K562 (cell line): ENCODE results near the gene DAPK1. TPM values are rescaled to one million over a fixed set of nuclear protein-coding genes. Genes with fewer than 3 reads are reported as not detected.

Experiments
- ATAC-seq: fragments of 200-7000 bp; cut with Tn5 transposase; 3 replicates; pipeline ENCODE4 v1.9.1; 2020; ENCODE audit warnings: moderate library complexity
- BruUV-seq: library from RNA; stranded (reverse); fragments of 400-500 nt; replicated peaks from 2 replicates; lab custom pipeline; 2021; lab: Mats Ljungman, UMichigan
- CTCF ChIA-PET: fragments of 300-600 bp; formaldehyde crosslinking; extraction: SDS; loops from one replicate; lab custom pipeline; 2021; ENCODE audit warnings: low intra/inter-chr PET ratio; lab: Yijun Ruan, JAX
- POLR2A ChIA-PET: fragments of 300-600, 350-650 bp; sonication (Branson Sonifier 250); formaldehyde crosslinking; extraction: SDS; loops from one replicate; lab custom pipeline; 2021; ENCODE audit warnings: antibody characterized with exemption, inconsistent platforms; lab: Yijun Ruan, JAX
- DNase-seq, 4 experiments: peaks; one replicate each; pipeline versions ENCODE4 v3.0.0 to v3.0.0-alpha.2; 2011 to 2018; ENCODE audit warnings: low spot score in 3 of 4, mixed read lengths in 3 of 4; ENCODE audit errors: extremely low read depth in 1 of 4
- FAIRE-seq: peaks from 2 replicates; lab custom pipeline; 2011; peaks lifted over from hg19 to GRCh38; lab: Jason Lieb, UNC
- H2AFZ ChIP-seq: 2 replicates; pipeline ENCODE4 v1.6.0; 2011; ENCODE audit warnings: low read depth, low read length, control low read depth, inconsistent platforms
- H3K27ac ChIP-seq: fragments of 200-600 bp; 3 replicates; pipeline ENCODE4 v1.8.0; 2011; ENCODE audit warnings: low read depth, mild to moderate bottlenecking, control low read depth, inconsistent platforms, low read length, moderate library complexity, mixed read lengths; ENCODE audit errors: extremely low read depth
- H3K27me3 ChIP-seq, 2 experiments: fragments of 300-600 bp in 1 of 2; 2 replicates in 1 of 2; 3 replicates in 1 of 2; pipeline versions ENCODE4 v1.6.0 to v1.8.0; 2011; ENCODE audit warnings: inconsistent platforms in 2 of 2, low read length in 2 of 2, mild to moderate bottlenecking in 1 of 2, mixed read lengths in 1 of 2, moderate library complexity in 1 of 2; ENCODE audit not compliant: control insufficient read depth in 2 of 2, insufficient read depth in 2 of 2
- H3K36me3 ChIP-seq: fragments of 300-600 bp; 3 replicates; pipeline ENCODE4 v1.8.0; 2011; ENCODE audit warnings: mild to moderate bottlenecking, low read length, inconsistent platforms; ENCODE audit not compliant: control insufficient read depth, insufficient read depth
- H3K4me1 ChIP-seq, 2 experiments: fragments of 200-600 bp in 1 of 2; replicated peaks in 1 of 2; 2 replicates in 1 of 2; 3 replicates in 1 of 2; pipeline versions ENCODE4 v1.5.1 to v1.8.0; 2011; ENCODE audit warnings: inconsistent platforms in 2 of 2, low read length in 2 of 2, mild to moderate bottlenecking in 1 of 2, mixed read lengths in 1 of 2, moderate library complexity in 1 of 2; ENCODE audit not compliant: control insufficient read depth in 2 of 2, insufficient read depth in 2 of 2
- H3K4me2 ChIP-seq: 2 replicates; pipeline ENCODE4 v1.6.1; 2011; ENCODE audit warnings: low read length, control low read depth, inconsistent platforms, mixed read lengths; ENCODE audit not compliant: insufficient read depth
- H3K4me3 ChIP-seq: fragments of 200-600 bp; sonication (generic), shearing (Covaris generic); 2 replicates; pipeline ENCODE4 v1.5.1; 2016; ENCODE audit warnings: control low read depth, inconsistent platforms
- H3K79me2 ChIP-seq: fragments of 200-600 bp; 3 replicates; pipeline ENCODE4 v1.8.0; 2011; ENCODE audit warnings: low read length, inconsistent platforms; ENCODE audit not compliant: control insufficient read depth, insufficient read depth
- H3K9ac ChIP-seq, 2 experiments: 2 replicates each; pipeline versions ENCODE4 v1.6.0 to v1.6.1; 2011; ENCODE audit warnings: low read depth in 2 of 2, low read length in 2 of 2, control low read depth in 1 of 2, inconsistent platforms in 1 of 2, mild to moderate bottlenecking in 1 of 2, mixed read lengths in 1 of 2; ENCODE audit not compliant: insufficient read depth in 1 of 2
- H3K9me1 ChIP-seq: one replicate; pipeline ENCODE4 v1.6.0; 2011; ENCODE audit warnings: inconsistent platforms, mild to moderate bottlenecking, low read length, moderate library complexity; ENCODE audit not compliant: control insufficient read depth, insufficient read depth
- H3K9me3 ChIP-seq: replicated peaks from 2 replicates; pipeline ENCODE4 v1.5.1; 2011; ENCODE audit warnings: low read depth, low read length, inconsistent platforms; ENCODE audit not compliant: control insufficient read depth, insufficient read depth
- H4K20me1 ChIP-seq: replicated peaks from 2 replicates; pipeline ENCODE4 v1.6.1; 2011; ENCODE audit warnings: low read length, inconsistent platforms, mixed read lengths; ENCODE audit not compliant: control insufficient read depth, insufficient read depth
- CBFA2T3 ChIP-seq: fragments of 450-650 bp; IDR thresholded peaks from 2 replicates; pipeline ENCODE4 v1.6.1; 2017
- E2F5 ChIP-seq: sonication (generic); formaldehyde crosslinking; IDR thresholded peaks from 2 replicates; pipeline ENCODE4 v1.8.0; 2022; ENCODE audit warnings: mild to moderate bottlenecking, missing genetic modification reagents
- MAFK ChIP-seq: IDR thresholded peaks from 2 replicates; pipeline ENCODE4 v1.6.1; 2011; ENCODE audit warnings: low read length, improper control_type of control experiment
- NCOA1 ChIP-seq: fragments of 450-650 bp; IDR thresholded peaks from 2 replicates; pipeline ENCODE4 v1.6.1; 2016; ENCODE audit warnings: low read depth
- POLR2AphosphoS2 ChIP-seq: IDR thresholded peaks from 2 replicates; pipeline ENCODE4 v1.6.1; 2012; ENCODE audit warnings: low read length, improper control_type of control experiment
- PRMT5 ChIP-seq: sonication (generic); formaldehyde crosslinking; IDR thresholded peaks from 2 replicates; pipeline ENCODE4 v1.5.0; 2020; ENCODE audit warnings: missing genetic modification reagents
- RAD51 ChIP-seq: fragments of 450-650 bp; IDR thresholded peaks from 2 replicates; pipeline ENCODE4 v1.7.1; 2016; ENCODE audit warnings: low read depth, mild to moderate bottlenecking, borderline replicate concordance
- REST ChIP-seq, 2 experiments: fragments of 450-650 bp; formaldehyde crosslinking in 1 of 2; IDR thresholded peaks; 2 replicates each; pipeline versions ENCODE4 v1.4.0 to v1.6.1; 2014 to 2020; ENCODE audit warnings: mild to moderate bottlenecking in 2 of 2, borderline replicate concordance in 1 of 2, low read depth in 1 of 2
- YY1 ChIP-seq, 3 experiments: IDR thresholded peaks; 2 replicates each; pipeline ENCODE4 v1.6.1; 2011; ENCODE audit warnings: low read length in 2 of 3, mild to moderate bottlenecking in 2 of 3, moderate library complexity in 2 of 3, borderline replicate concordance in 1 of 3, control low read depth in 1 of 3, low read depth in 1 of 3; ENCODE audit not compliant: insufficient read depth in 3 of 3, insufficient replicate concordance in 2 of 3, control insufficient read depth in 1 of 3, insufficient read length in 1 of 3; ENCODE audit errors: extremely low read depth in 1 of 3
- ZNF511 ChIP-seq: sonication (generic); formaldehyde crosslinking; IDR thresholded peaks from 2 replicates; pipeline ENCODE4 v1.8.0; 2022; ENCODE audit warnings: mild to moderate bottlenecking, missing genetic modification reagents
- WGBS: fragments of 100-300 bp; shearing (Covaris generic); methylation state at CpG from one replicate; pipeline ENCODE4 v1.1.6; 2016; ENCODE audit warnings: low coverage, mixed read lengths; ENCODE audit not compliant: insufficient coverage; ENCODE audit errors: missing lambda C conversion rate; 5-methylcytosine and 5-hydroxymethylcytosine counted together
- in situ Hi-C: fragments of 300-500 bp; cut with MboI; formaldehyde crosslinking; loops from 4 replicates; pipeline ENCODE4 v1.15.0; 2018; ENCODE audit warnings: inconsistent platforms, mixed read lengths
- intact Hi-C: fragments of 100-400 bp; cut with micrococcal nuclease; formaldehyde crosslinking; loops from 2 replicates; pipeline ENCODE4 v1.14.2; 2022
- polyA plus RNA-seq, 8 experiments: library from polyadenylated mRNA; depleted of rRNA in 4 of 8; stranded (reverse) in 5 of 8; unstranded in 3 of 8; fragments of >200 nt; fragmentation: Nextera tagmentation in 2 of 8; fragmentation: Illumina TruSeq in 1 of 8; extraction: Ambion mirVana in 2 of 8; extraction: Trizol in 1 of 8; gene quantifications; 2 replicates each; pipeline versions ENCODE4 v1.2.1 to v1.2.3, GENCODE V29; 2011 to 2014; ENCODE audit warnings: inconsistent platforms in 1 of 8, missing spikeins in 1 of 8
- total RNA-seq, 7 experiments: library from RNA; depleted of rRNA in 6 of 7; stranded (reverse); fragments of >200 nt in 6 of 7; fragmentation: Illumina TruSeq in 2 of 7; extraction: Trizol in 2 of 7; gene quantifications; 2 replicates each; pipeline versions ENCODE4 v1.2.1 to v1.2.3, GENCODE V29; 2011 to 2021; ENCODE audit warnings: low replicate concordance in 1 of 7
- TF ChIP-seq, protein P1 (sequence below): fragments of 200-800 bp; sonication (Bioruptor generic); IDR thresholded peaks from 2 replicates; pipeline ENCODE4 v1.6.1; 2017; ENCODE audit warnings: missing genetic modification characterization, missing compliant biosample characterization

Gene DAPK1
- total and polyA plus RNA-seq, 9 of the 15 experiments (the other 6 are each of a cell fraction or from before 2014, with no cell fraction given): 1.7 to 26.4 (median 15.8) TPM

DNA sequence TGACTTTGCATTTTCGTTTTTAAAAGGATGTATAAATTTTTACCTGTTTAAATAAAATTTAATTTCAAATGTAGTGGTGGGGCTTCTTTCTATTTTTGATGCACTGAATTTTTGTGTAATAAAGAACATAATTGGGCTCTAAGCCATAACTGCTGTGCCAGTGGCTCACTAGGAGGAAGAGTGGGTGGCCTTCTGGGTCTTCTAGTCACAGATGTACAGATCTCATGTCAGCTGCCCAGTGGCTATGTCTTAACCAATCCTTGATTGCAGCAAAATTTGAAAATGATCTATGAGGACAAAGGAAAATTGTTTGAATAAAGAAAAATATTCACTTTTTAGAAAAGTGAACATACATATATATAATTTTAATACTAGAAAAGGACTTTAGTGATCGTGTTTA, 233.7 kb downstream of the DAPK1 start:
- H4K20me1 ChIP-seq: no peaks in the 10 kb centered on the region
- no peak overlapping the region for H3K9ac ChIP-seq
- no peak overlapping the region for H3K27ac ChIP-seq
- 72% methylated on average over 2 of the region's 2 CpGs for WGBS
- ChIA-PET CTCF (no interaction called here), POLR2A (interaction anchor here (0.5 kb wide), 1 partner anchor 22 kb away, joined by 5 read pairs; no protein-coding TSS in a partner anchor)
- no peak for FAIRE-seq
- no peak overlapping the region for H3K4me2 ChIP-seq
- H3K79me2 ChIP-seq: peaks cover 25% of the 10 kb centered on the region
- no peak for ATAC-seq
- H3K4me1 ChIP-seq: peaks cover 4 to 15% of the 10 kb centered on the region in 2 experiments; a peak in 3 of 5 replicates
- no peak overlapping the region for H3K4me3 ChIP-seq
- in situ Hi-C loops (no loop called here), intact Hi-C loops (no loop called here)
- peaks cover 39% of the 10 kb centered on the region for H3K36me3 ChIP-seq
- H3K9me3 ChIP-seq: no peaks in the 10 kb centered on the region
- no peak overlapping the region for H2AFZ ChIP-seq
- H3K9me1 ChIP-seq: no peaks in the 10 kb centered on the region
- no peaks in the 10 kb centered on the region for H3K27me3 ChIP-seq
- no TSS peak for BruUV-seq
- DNase-seq: no peak
- no peak for TF ChIP-seq NCOA1
- TF ChIP-seq ZNF511: no peak
- no peak for TF ChIP-seq PRMT5
- TF ChIP-seq MAFK: no peak
- TF ChIP-seq REST (IDR thresholded peaks at IDR 0.05; ENCODE audit: borderline replicate concordance): no peak
- TF ChIP-seq REST (CRISPR knock-in tag; IDR thresholded peaks at IDR 0.05; ENCODE audit: low read depth): no peak
- no peak for TF ChIP-seq RAD51
- TF ChIP-seq, protein P1, sequence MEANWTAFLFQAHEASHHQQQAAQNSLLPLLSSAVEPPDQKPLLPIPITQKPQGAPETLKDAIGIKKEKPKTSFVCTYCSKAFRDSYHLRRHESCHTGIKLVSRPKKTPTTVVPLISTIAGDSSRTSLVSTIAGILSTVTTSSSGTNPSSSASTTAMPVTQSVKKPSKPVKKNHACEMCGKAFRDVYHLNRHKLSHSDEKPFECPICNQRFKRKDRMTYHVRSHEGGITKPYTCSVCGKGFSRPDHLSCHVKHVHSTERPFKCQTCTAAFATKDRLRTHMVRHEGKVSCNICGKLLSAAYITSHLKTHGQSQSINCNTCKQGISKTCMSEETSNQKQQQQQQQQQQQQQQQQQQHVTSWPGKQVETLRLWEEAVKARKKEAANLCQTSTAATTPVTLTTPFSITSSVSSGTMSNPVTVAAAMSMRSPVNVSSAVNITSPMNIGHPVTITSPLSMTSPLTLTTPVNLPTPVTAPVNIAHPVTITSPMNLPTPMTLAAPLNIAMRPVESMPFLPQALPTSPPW (CRISPR knock-in tag): no peak
- TF ChIP-seq YY1 (IDR thresholded peaks at IDR 0.05; ENCODE audit: borderline replicate concordance in 1 of 3, control insufficient read depth in 1 of 3, extremely low read depth in 1 of 3, insufficient read depth in 3 of 3, insufficient read length in 1 of 3, insufficient replicate concordance in 2 of 3, low read depth in 1 of 3, low read length in 2 of 3): no peak
- TF ChIP-seq E2F5: no peak
- TF ChIP-seq CBFA2T3: no peak
- TF ChIP-seq POLR2AphosphoS2: no peak
